Astrocyte (in vitro differentiated cells and primary cell): ENCODE measurements around the gene FAM81B.

Experiments used
- CTCF ChIP-seq: IDR thresholded peaks from 2 replicates; pipeline ENCODE4 v1.5.1; 2011; ENCODE audit warnings: low read depth, mild to moderate bottlenecking, inconsistent platforms, low read length, moderate library complexity; ENCODE audit not compliant: insufficient read depth
- EZH2 ChIP-seq: IDR thresholded peaks from 2 replicates; pipeline ENCODE4 v1.6.1; 2012; ENCODE audit warnings: mild to moderate bottlenecking, low read length, inconsistent platforms; ENCODE audit not compliant: insufficient read depth

- TF ChIP-seq CTCF (no peak), EZH2 (no peak)
Observed at GRCh38 chr5:95424016-95424415, 32.9 kb downstream of the FAM81B start.
